ENCODE results near the gene FDPS.
"Not testable (repeated sequence)": the region's sequence is repeated elsewhere in the genome, so short reads cannot be mapped to it uniquely, and the experiment has no call there.

The FDPS gene

GRCh38 chr1:155320661-155321617 is 12.3 kb downstream of the FDPS start, which contains the start of gene RUSC1:
TSS of gene RUSC1 (plus strand) at chr1:155320894. CDS start at chr1:155321774, 880 bp downstream.
- peak; percentile 73 for DNase-seq

GRCh38 chr1:155321639-155322503 is 13.2 kb downstream of the FDPS start:
- DNase-seq: no peak

- DNase-seq: no peak
Measured at GRCh38 chr1:155322571-155322952, 13.9 kb downstream of the FDPS start.

- DNase-seq: peak; percentile 77
Measured at GRCh38 chr1:155322953-155323728, 14.5 kb downstream of the FDPS start.

DNA sequence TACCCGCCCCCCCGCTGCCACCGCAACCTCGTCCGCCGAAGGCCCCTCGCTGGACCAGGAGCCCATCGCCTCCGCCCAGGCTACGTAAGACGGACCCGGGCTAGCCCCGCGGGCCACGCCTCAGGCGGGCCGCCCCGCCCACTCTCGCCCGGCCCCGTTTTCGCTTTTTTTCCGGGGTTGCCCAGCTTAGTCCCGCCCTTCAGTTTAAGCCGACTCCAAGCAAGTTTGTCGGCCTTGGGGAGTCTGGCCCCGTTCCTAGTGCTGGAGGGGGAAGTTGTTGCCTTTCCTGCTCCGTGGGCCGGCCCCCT is 15.0 kb downstream of the FDPS start:
- peak; percentile 71 for DNase-seq

DNA sequence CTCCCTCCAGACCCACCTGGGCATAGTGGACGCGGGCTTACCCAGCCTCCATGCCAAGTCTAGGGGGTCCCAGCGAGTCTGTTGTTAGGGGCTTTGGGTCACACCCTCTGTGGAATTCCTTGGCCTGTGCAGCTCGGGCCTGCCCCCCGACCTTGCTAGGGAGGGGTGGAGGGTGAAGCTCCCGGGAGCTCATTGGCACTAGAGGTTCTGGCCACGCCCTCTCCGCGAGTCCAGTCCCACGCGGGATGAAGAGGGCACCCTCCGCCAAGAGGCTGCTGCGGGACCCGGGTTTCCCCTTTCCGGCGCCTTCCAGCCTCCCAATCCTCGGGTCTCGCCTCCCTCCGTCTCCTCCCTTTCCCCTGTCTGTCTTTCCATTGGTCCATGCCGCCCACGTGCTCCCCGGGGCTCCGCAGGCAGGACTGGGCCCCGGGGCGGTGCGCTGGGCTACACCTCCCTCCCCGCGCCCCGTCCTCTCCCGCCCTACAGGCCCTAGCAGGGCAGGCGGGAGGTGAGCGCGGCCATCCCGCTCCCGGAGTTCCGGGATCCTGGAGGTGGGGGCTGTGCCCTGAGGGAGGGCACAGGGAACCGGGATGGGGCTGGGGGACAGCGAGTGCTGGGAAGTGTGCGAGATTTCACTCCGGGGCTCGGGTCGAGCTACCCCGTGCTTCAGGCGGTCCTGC is 15.5 kb downstream of the FDPS start:
- DNase-seq: peak; percentile 84

DNA sequence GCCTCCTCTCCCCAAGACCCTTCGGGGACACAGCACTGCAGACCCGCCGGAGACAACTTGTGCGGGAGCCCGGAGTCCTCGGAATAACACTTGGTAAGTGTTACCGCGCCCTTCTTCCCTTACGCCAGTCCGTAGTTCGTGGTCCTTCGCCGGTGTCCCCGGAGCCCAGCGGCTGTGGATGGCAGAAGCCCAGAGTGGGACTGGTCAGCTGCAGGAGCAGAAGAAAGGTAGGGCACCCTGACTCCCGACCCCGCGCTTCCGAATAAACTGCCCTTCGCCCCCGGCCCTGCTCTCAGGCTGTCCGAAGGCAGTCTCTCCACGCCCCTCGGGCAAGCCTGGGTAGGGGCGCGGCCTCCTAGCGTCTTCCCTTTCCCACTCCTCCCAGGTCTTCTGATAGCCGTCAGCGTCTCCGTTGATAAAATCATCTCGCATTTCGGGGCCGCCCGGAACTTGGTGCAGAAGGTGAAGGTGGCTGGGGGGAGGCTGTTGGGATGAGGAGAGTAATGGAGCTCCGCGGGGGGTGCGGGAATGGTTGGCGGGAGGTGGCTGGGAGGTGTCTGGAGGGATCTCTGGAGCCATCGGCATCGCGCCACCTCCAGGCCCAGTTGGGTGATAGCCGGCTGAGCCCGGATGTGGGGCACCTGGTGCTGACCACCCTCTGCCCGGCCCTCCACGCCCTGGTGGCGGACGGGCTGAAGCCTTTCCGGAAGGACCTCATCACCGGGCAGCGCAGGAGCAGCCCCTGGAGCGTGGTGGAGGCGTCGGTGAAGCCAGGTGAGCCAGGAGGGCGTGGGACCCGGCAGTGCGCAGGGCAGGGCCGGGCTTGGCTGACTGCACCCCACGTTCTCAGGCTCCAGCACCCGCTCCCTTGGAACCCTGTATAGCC is 16.3 kb downstream of the FDPS start:
- peak; percentile 13 for DNase-seq

GRCh38 chr1:155325603-155325893 is 16.9 kb downstream of the FDPS start:
- no peak for DNase-seq

- DNase-seq: no peak
Measured at GRCh38 chr1:155326020-155326526, 17.4 kb downstream of the FDPS start.

GRCh38 chr1:155326631-155327037 is 18.0 kb downstream of the FDPS start:
- DNase-seq: no peak

GRCh38 chr1:155327981-155328380 is 19.3 kb downstream of the FDPS start:
- no peak for DNase-seq

DNA sequence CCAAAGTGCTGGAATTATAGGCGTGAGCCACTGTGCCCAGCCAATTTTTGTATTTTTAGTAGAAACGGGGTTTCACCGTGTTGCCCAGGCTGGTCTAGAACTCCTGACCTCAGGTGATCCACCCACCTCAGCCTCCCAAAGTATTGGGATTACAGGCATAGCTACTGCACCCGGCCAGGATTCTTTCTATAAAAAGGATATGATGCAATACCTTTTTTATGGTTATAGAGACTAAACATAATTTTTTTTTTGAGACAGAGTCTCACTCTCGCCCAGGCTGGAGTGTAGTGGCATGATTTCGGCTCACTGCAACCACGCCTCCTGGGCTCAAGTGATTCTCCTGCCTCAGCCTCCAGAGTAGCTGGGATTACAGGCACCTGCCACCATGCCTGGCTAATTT is 20.2 kb downstream of the FDPS start:
- not testable (repeated sequence) for DNase-seq

DNA sequence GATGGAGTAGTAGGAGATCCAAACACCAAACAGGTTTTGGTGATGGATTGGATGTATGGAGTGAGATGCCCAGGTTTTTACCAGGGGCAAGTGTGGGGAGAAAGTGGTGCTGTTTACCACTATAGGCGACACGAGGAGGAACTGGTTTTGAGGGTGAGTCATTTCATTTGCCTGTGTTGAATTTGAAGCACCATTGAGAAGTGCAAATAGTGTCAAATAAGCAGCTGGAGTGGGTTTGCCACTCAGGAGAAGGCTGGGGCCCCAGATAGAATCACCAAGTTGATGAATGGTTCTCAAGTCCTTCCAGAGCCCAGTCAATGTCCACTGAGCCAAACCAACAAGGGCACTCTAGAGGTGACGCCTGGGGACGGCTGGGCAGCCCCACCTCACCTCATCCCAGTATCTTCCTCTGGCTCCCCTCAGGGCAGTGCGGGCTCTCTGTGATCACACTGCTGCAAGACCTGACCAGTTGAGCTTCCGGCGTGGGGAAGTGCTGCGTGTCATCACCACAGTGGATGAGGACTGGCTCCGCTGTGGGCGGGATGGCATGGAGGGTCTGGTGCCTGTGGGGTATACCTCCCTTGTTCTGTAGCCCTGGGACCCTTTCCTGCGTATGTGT is 21.4 kb downstream of the FDPS start:
- no peak for DNase-seq

DNA sequence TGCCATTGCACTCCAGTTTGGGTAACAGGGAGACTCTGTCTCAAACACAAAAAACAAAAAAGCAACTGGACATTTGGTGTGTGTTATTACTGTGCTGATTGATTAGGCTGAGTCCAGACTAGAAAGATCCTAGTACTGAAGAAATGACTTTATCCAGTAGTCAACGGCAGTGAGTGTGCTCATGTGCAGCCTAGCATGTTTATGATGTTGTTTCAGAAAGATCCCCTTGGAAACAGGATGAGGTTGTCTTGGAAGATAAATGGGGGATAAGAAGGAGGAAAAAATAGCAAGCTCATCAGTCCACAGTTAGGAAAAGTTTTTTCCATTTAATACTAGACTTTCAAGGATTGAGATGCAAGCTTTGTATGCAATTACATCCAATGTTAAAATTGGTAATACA is 26.3 kb downstream of the FDPS start:
- DNase-seq: no peak

- no peak for DNase-seq
Measured at GRCh38 chr1:155339515-155340097, 30.9 kb downstream of the FDPS start.

- DNase-seq: no peak
Measured at GRCh38 chr1:155342842-155343241, 34.2 kb downstream of the FDPS start.

GRCh38 chr1:155352631-155353030 is 44.0 kb downstream of the FDPS start:
- no peak for DNase-seq

DNA sequence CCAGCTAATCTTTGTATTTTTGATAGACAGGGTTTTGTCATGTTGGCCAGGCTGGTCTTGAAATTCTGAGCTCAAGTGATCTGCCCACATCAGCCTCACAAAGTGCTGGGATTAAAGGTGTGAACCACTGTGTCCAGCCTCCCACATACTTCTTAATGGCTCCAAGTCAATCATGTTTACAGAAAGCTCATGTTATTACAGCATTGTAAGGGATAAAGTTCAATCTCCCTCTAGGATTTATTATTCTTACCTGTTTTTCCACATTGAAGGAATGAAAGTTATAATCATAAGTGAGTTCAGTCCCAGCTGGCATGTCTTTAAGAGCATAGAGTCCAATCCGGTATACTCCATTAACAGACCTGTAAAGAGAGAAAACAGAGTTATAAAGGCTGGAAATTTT is 51.4 kb downstream of the FDPS start:
- no peak for DNase-seq
